ENCODE results near the gene COMMD1. TPM values are rescaled to one million over a fixed set of nuclear protein-coding genes. Genes with fewer than 3 reads are reported as not detected.

COMMD1 gene
- total RNA-seq, 4 donors from 2014 or later, result 76.0 to 132 (median 100) TPM

- 80 to 91% methylated on average over 2 of the region's 2 CpGs for WGBS, 2 donors
These were observed 137.5 kb downstream of the COMMD1 start for GRCh38 chr2:62042944-62043343.

DNA sequence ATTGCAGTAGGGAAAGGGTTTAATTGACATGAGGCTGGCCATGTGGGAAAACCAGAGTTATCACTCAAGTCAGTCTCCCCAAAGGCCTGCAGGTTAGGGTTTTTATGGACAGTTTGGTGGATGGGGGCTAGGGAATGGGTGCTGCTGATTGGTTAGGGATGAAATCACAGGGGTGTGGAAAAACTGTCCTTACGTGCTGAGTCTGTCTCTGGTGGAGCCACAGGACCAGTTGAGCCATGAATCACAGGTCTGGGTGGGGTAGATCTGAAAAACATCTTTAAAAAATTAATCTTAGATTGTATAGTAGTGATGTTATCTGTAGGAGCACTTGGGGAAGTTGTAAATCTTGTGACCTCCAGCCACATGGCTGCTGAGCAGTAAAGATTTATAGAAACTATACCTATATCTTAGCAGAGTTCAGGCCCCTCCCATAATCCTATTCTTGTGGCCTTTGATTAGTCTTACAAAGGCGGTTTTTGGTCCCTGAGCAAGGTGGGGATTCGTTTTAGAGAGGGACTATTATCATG is 139.6 kb downstream of the COMMD1 start:
- Histone ChIP-seq H3K4me3 (replicated peaks in 1 of 3) (no peak overlapping the region), H3K4me1 (peaks cover 4% of the 10 kb centered on the region in 2 donors), H3K36me3 (no peaks in the 10 kb centered on the region), H3K9me3 (no peaks in the 10 kb centered on the region), H3K27me3 (no peaks in the 10 kb centered on the region), H3K27ac (no peak overlapping the region)
- DNase-seq, result no peak
- WGBS, 2 donors, result 91 to 97% methylated on average over 3 of the region's 3 CpGs
- intact Hi-C loops (cut with DNase I), result no loop called here
- no peak for TF ChIP-seq POLR2A (IDR thresholded peaks at IDR 0.05)
- TF ChIP-seq CTCF (IDR thresholded peaks at IDR 0.05), result no peak

More at GRCh38 chr2:62042944-62043343, 137.5 kb downstream of the COMMD1 start:
- Histone ChIP-seq H3K27me3 (no peaks in the 10 kb centered on the region), H3K36me3 (no peaks in the 10 kb centered on the region), H3K4me3 (replicated peaks in 1 of 3) (no peak overlapping the region), H3K9me3 (no peaks in the 10 kb centered on the region), H3K4me1 (peaks cover 3 to 4% of the 10 kb centered on the region in 2 donors), H3K27ac (no peak overlapping the region)
- TF ChIP-seq POLR2A (IDR thresholded peaks at IDR 0.05) (no peak), CTCF (IDR thresholded peaks at IDR 0.05) (no peak)
- intact Hi-C loops (cut with DNase I), result no loop called here
- no peak for DNase-seq

GRCh38 chr2:62046141-62046540 is 140.7 kb downstream of the COMMD1 start:
- no peaks in the 10 kb centered on the region for H3K36me3 ChIP-seq
- peaks cover 9 to 11% of the 10 kb centered on the region in 2 donors for H3K4me1 ChIP-seq
- no peak overlapping the region for H3K27ac ChIP-seq
- DNase-seq, result no peak
- no peak for TF ChIP-seq CTCF (IDR thresholded peaks at IDR 0.05)
- no peak for TF ChIP-seq POLR2A (IDR thresholded peaks at IDR 0.05)
- no peaks in the 10 kb centered on the region for H3K9me3 ChIP-seq
- no peak overlapping the region for H3K4me3 ChIP-seq (replicated peaks in 1 of 3)
- no peaks in the 10 kb centered on the region for H3K27me3 ChIP-seq
- intact Hi-C loops (cut with DNase I), result no loop called here
- 95 to 98% methylated on average over 1 of the region's 1 CpG for WGBS, 2 donors

GRCh38 chr2:62050456-62051045 is 145.1 kb downstream of the COMMD1 start:
- Histone ChIP-seq H3K9me3 (no peaks in the 10 kb centered on the region), H3K27ac (no peak overlapping the region), H3K36me3 (no peaks in the 10 kb centered on the region), H3K4me1 (peaks cover 9 to 11% of the 10 kb centered on the region in 2 donors), H3K27me3 (no peaks in the 10 kb centered on the region), H3K4me3 (replicated peaks in 1 of 3) (no peak overlapping the region)
- TF ChIP-seq CTCF (IDR thresholded peaks at IDR 0.05) (no peak), POLR2A (IDR thresholded peaks at IDR 0.05) (no peak)
- intact Hi-C loops (cut with DNase I), result no loop called here
- 21 to 30% methylated on average over 2 of the region's 2 CpGs for WGBS, 2 donors
- no peak for DNase-seq

- WGBS, 2 donors, result 96% methylated on average over 4 of the region's 4 CpGs
- Histone ChIP-seq H3K4me1 (peaks cover 9 to 11% of the 10 kb centered on the region in 2 donors), H3K9me3 (no peaks in the 10 kb centered on the region)
These were observed 148.7 kb downstream of the COMMD1 start for GRCh38 chr2:62054029-62054791.

More at GRCh38 chr2:62054029-62054791, 148.7 kb downstream of the COMMD1 start:
- TF ChIP-seq CTCF (IDR thresholded peaks at IDR 0.05) (no peak), POLR2A (IDR thresholded peaks at IDR 0.05) (no peak)
- no peak overlapping the region for H3K4me3 ChIP-seq (replicated peaks in 1 of 3)
- H3K27me3 ChIP-seq, result no peaks in the 10 kb centered on the region
- no peak for DNase-seq
- no peaks in the 10 kb centered on the region for H3K36me3 ChIP-seq
- intact Hi-C loops (cut with DNase I), result no loop called here
- H3K27ac ChIP-seq, result no peak overlapping the region

Measured in thyroid gland (tissue), 4 donors.